Calu3 (cell line): ENCODE measurements around the gene CLNK. TPM values are rescaled to one million over a fixed set of nuclear protein-coding genes. Genes with fewer than 3 reads are reported as not detected.

Experiments
- BruUV-seq: library from RNA; stranded (reverse); fragments of 400-500 nt; replicated peaks from 2 replicates; lab custom pipeline; 2021; lab: Mats Ljungman, UMichigan
- CTCF ChIA-PET: fragments of 300-600 bp; sonication (Branson Sonifier 250); formaldehyde crosslinking; loops from one replicate; lab custom pipeline; 2022; ENCODE audit warnings: antibody characterized with exemption; lab: Charles Lee
- DNase-seq: peaks from one replicate; pipeline ENCODE4 v3.0.0; 2022
- H3K27ac Mint-ChIP-seq: one replicate; pipeline ENCODE4 v1.8.0; 2022; ENCODE audit warnings: mixed read lengths; ENCODE audit not compliant: unreplicated experiment
- H3K27me3 Mint-ChIP-seq: one replicate; pipeline ENCODE4 v1.8.0; 2022; ENCODE audit warnings: mixed read lengths; ENCODE audit not compliant: unreplicated experiment
- H3K36me3 Mint-ChIP-seq: one replicate; pipeline ENCODE4 v1.8.0; 2022; ENCODE audit warnings: mild to moderate bottlenecking, moderate library complexity, mixed read lengths; ENCODE audit not compliant: insufficient read depth, unreplicated experiment
- H3K4me1 Mint-ChIP-seq: one replicate; pipeline ENCODE4 v1.8.0; 2022; ENCODE audit warnings: mild to moderate bottlenecking, low read depth, mixed read lengths; ENCODE audit not compliant: unreplicated experiment
- H3K4me3 Mint-ChIP-seq: one replicate; pipeline ENCODE4 v1.8.0; 2022; ENCODE audit warnings: mild to moderate bottlenecking, low read depth, moderate library complexity, mixed read lengths; ENCODE audit not compliant: unreplicated experiment
- H3K9me3 Mint-ChIP-seq: one replicate; pipeline ENCODE4 v1.8.0; 2022; ENCODE audit warnings: low read depth, mixed read lengths; ENCODE audit not compliant: unreplicated experiment
- CTCF ChIP-seq: fragments of 200-600 bp; IDR thresholded peaks from one replicate; pipeline ENCODE4 v1.8.0; 2022; ENCODE audit warnings: antibody characterized with exemption; ENCODE audit not compliant: unreplicated experiment
- intact Hi-C: fragments of 100-400 bp; cut with micrococcal nuclease; formaldehyde crosslinking; loops from one replicate; pipeline ENCODE4 v1.10.0; 2022; ENCODE audit not compliant: unreplicated experiment
- total RNA-seq: library from RNA; stranded (reverse); gene quantifications from 2 replicates; pipeline ENCODE4 v1.2.3, GENCODE V29; 2022

CLNK gene
- total RNA-seq, 1 experiment from 2014 or later = not detected

GRCh38 chr4:10448991-10449390, 235.6 kb downstream of the CLNK start:
- no peak overlapping the region for H3K4me3 Mint-ChIP-seq
- CTCF ChIA-PET = no interaction called here
- no peaks in the 10 kb centered on the region for H3K9me3 Mint-ChIP-seq
- H3K27me3 Mint-ChIP-seq = no peaks in the 10 kb centered on the region
- H3K36me3 Mint-ChIP-seq = no peaks in the 10 kb centered on the region
- no peaks in the 10 kb centered on the region for H3K4me1 Mint-ChIP-seq
- intact Hi-C loops = no loop called here
- BruUV-seq = no TSS peak
- DNase-seq = no peak
- H3K27ac Mint-ChIP-seq = no peak overlapping the region
- TF ChIP-seq CTCF = no peak

DNA sequence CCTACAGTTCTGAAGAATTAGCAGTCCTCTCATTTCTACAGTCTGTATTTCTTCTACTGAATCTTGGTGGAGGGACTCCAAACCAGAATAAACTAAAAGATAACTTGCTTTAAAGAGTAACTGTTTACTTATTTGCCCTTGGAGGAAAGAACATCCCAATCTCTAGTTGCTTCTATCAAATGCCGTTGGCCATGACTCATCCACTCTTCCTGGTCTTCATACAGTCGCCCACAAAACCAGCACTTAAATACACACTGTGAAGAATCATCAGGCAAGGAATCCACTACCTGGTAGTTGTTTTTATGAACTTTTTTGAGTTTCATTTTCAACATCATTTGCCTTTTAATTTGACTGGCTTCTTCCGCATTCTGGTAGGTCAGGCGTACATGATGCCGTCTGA, 241.6 kb downstream of the CLNK start:
- intact Hi-C loops = no loop called here
- H3K9me3 Mint-ChIP-seq = no peaks in the 10 kb centered on the region
- H3K27ac Mint-ChIP-seq = no peak overlapping the region
- no peak for TF ChIP-seq CTCF
- H3K4me3 Mint-ChIP-seq = no peak overlapping the region
- no peaks in the 10 kb centered on the region for H3K4me1 Mint-ChIP-seq
- CTCF ChIA-PET = no interaction called here
- BruUV-seq = no TSS peak
- no peak for DNase-seq
- no peaks in the 10 kb centered on the region for H3K36me3 Mint-ChIP-seq
- H3K27me3 Mint-ChIP-seq = no peaks in the 10 kb centered on the region

DNA sequence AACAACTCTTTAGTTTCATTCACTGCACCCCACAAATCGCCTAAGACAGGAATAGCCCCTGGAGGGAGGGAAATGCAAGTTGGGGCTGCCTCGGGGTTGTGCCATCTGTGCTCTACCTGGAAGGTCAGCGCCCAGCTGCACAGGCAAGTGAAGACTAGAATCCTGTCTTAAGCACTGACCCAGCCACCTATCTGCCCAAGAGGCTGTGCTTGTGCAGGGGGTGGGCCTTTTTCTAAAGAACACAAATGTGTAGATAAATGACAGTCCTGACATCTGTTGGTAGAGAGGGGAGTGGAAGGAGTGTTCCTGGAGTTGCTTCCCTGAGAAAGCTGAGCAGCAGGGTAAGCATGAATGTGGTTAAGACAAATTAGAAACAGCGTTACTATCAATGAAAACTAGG, 243.1 kb downstream of the CLNK start:
- H3K4me3 Mint-ChIP-seq = no peak overlapping the region
- no peaks in the 10 kb centered on the region for H3K36me3 Mint-ChIP-seq
- H3K27ac Mint-ChIP-seq = no peak overlapping the region
- H3K4me1 Mint-ChIP-seq = no peaks in the 10 kb centered on the region
- no peaks in the 10 kb centered on the region for H3K27me3 Mint-ChIP-seq
- no peak for DNase-seq
- no TSS peak for BruUV-seq
- H3K9me3 Mint-ChIP-seq = no peaks in the 10 kb centered on the region
- TF ChIP-seq CTCF = no peak
- CTCF ChIA-PET = no interaction called here
- intact Hi-C loops = no loop called here

DNA sequence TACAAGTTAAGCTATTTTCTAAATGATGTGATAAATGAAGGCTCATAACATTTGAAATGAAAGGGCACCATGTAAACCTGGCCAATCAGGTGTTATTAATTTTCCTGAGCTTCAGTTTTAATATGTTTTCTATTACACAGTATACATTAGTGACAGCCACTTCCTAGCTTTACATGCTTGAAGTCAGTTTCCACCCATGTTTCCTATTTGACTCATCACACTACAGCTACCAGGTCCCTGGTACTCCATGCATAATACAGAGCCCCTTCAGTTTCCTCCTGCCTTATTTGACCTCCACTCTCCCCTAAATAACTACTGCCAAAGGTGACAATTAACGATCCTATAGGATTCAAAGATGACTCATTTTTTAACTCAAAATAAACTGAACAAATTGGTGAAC, 245.6 kb downstream of the CLNK start:
- intact Hi-C loops = no loop called here
- H3K4me3 Mint-ChIP-seq = no peak overlapping the region
- no peaks in the 10 kb centered on the region for H3K9me3 Mint-ChIP-seq
- no peaks in the 10 kb centered on the region for H3K27me3 Mint-ChIP-seq
- no peak for DNase-seq
- no peak overlapping the region for H3K27ac Mint-ChIP-seq
- H3K36me3 Mint-ChIP-seq = no peaks in the 10 kb centered on the region
- CTCF ChIA-PET = no interaction called here
- no TSS peak for BruUV-seq
- TF ChIP-seq CTCF = no peak
- no peaks in the 10 kb centered on the region for H3K4me1 Mint-ChIP-seq
